ENCODE data around the gene TBX10. TPM values are rescaled to one million over a fixed set of nuclear protein-coding genes. Genes with fewer than 3 reads are reported as not detected.
A peak's percentile ranks its signal among the peaks of the same experiment; 100 is the strongest.
"Not testable (repeated sequence)": the region's sequence is repeated elsewhere in the genome, so short reads cannot be mapped to it uniquely, and the experiment has no call there.

TBX10 gene
- total and polyA plus RNA-seq, 7 experiments from 2014 or later: not detected

GRCh38 chr11:67621928-67622327 is 17.6 kb downstream of the TBX10 start:
- intact Hi-C loops (cut with micrococcal nuclease); H3K36me3 ChIP-seq (ENCODE audit: control insufficient read depth in 2 of 3, insufficient read depth in 3 of 3, low read length in 3 of 3): not testable (repeated sequence)

GRCh38 chr11:67620621-67621020 is 18.9 kb downstream of the TBX10 start:
- CTCF ChIA-PET: not testable (repeated sequence)
- POLR2A ChIA-PET: interaction anchor here (0.6 kb wide), 1 partner anchor 11 kb away, joined by 3 read pairs; no protein-coding TSS in a partner anchor
- H3K27ac Mint-ChIP-seq: peak overlapping the region in 1 of 9 donors; percentile 41

More at GRCh38 chr11:67621928-67622327, 17.6 kb downstream of the TBX10 start:
- H3K27ac ChIP-seq (ENCODE audit: low read depth, low read length); H3K4me1 ChIP-seq (ENCODE audit: control insufficient read depth in 2 of 2, insufficient read depth in 2 of 2, low read length in 2 of 2); H3K9me3 ChIP-seq (ENCODE audit: control insufficient read depth in 2 of 3, low read length in 3 of 3); H3K27me3 Mint-ChIP-seq; ATAC-seq; CTCF ChIA-PET; DNase-seq; H3K36me3 Mint-ChIP-seq; H3K27ac Mint-ChIP-seq; H3K27me3 ChIP-seq (ENCODE audit: control insufficient read depth in 2 of 2, insufficient read depth in 2 of 2, low read length in 2 of 2); H3K9me3 Mint-ChIP-seq; H3K4me3 Mint-ChIP-seq; H3K4me3 ChIP-seq (ENCODE audit: low read length): not testable (repeated sequence)
- POLR2A ChIA-PET: interaction anchor here (0.6 kb wide), 1 partner anchor 416 kb away, joined by 3 read pairs; no protein-coding TSS in a partner anchor
- H3K4me1 Mint-ChIP-seq: peaks cover 7 to 17% (median 12%) of the 10 kb centered on the region in 7 donors

GRCh38 chr11:67619683-67620618 is 19.6 kb downstream of the TBX10 start:
- H3K27me3 ChIP-seq (ENCODE audit: control insufficient read depth in 2 of 2, insufficient read depth in 2 of 2, low read length in 2 of 2); H3K4me3 ChIP-seq (ENCODE audit: low read length); intact Hi-C loops (cut with micrococcal nuclease); DNase-seq; H3K27ac ChIP-seq (ENCODE audit: low read depth, low read length); H3K4me3 Mint-ChIP-seq; H3K9me3 ChIP-seq (ENCODE audit: control insufficient read depth in 2 of 3, low read length in 3 of 3); H3K9me3 Mint-ChIP-seq; H3K27me3 Mint-ChIP-seq; H3K4me1 ChIP-seq (ENCODE audit: control insufficient read depth in 2 of 2, insufficient read depth in 2 of 2, low read length in 2 of 2); ATAC-seq; H3K27ac Mint-ChIP-seq; POLR2A ChIA-PET; H3K36me3 ChIP-seq (ENCODE audit: control insufficient read depth in 2 of 3, insufficient read depth in 3 of 3, low read length in 3 of 3); H3K36me3 Mint-ChIP-seq: not testable (repeated sequence)
- peaks cover 12 to 26% (median 14%) of the 10 kb centered on the region in 7 donors for H3K4me1 Mint-ChIP-seq
- CTCF ChIA-PET: interaction anchor here (0.7 kb wide), 1 partner anchor 15 kb away, joined by 3 read pairs; no protein-coding TSS in a partner anchor

More at GRCh38 chr11:67620621-67621020, 18.9 kb downstream of the TBX10 start:
- intact Hi-C loops (cut with micrococcal nuclease); H3K9me3 ChIP-seq (ENCODE audit: control insufficient read depth in 2 of 3, low read length in 3 of 3); H3K27me3 ChIP-seq (ENCODE audit: control insufficient read depth in 2 of 2, insufficient read depth in 2 of 2, low read length in 2 of 2); H3K4me3 ChIP-seq (ENCODE audit: low read length); DNase-seq; H3K36me3 ChIP-seq (ENCODE audit: control insufficient read depth in 2 of 3, insufficient read depth in 3 of 3, low read length in 3 of 3); H3K27ac ChIP-seq (ENCODE audit: low read depth, low read length); H3K27me3 Mint-ChIP-seq; H3K9me3 Mint-ChIP-seq; H3K4me3 Mint-ChIP-seq; H3K36me3 Mint-ChIP-seq; ATAC-seq; H3K4me1 ChIP-seq (ENCODE audit: control insufficient read depth in 2 of 2, insufficient read depth in 2 of 2, low read length in 2 of 2): not testable (repeated sequence)
- H3K4me1 Mint-ChIP-seq: peaks cover 12 to 25% (median 17%) of the 10 kb centered on the region in 7 donors

GRCh38 chr11:67618901-67619659 is 20.5 kb downstream of the TBX10 start:
- peaks cover 17 to 34% (median 21%) of the 10 kb centered on the region in 7 donors for H3K4me1 Mint-ChIP-seq
- H3K4me3 Mint-ChIP-seq; H3K4me3 ChIP-seq (ENCODE audit: low read length); CTCF ChIA-PET; H3K27ac ChIP-seq (ENCODE audit: low read depth, low read length); H3K9me3 ChIP-seq (ENCODE audit: control insufficient read depth in 2 of 3, low read length in 3 of 3); DNase-seq; ATAC-seq; H3K36me3 Mint-ChIP-seq; H3K27me3 Mint-ChIP-seq; H3K9me3 Mint-ChIP-seq; H3K27ac Mint-ChIP-seq; H3K27me3 ChIP-seq (ENCODE audit: control insufficient read depth in 2 of 2, insufficient read depth in 2 of 2, low read length in 2 of 2); H3K36me3 ChIP-seq (ENCODE audit: control insufficient read depth in 2 of 3, insufficient read depth in 3 of 3, low read length in 3 of 3); intact Hi-C loops (cut with micrococcal nuclease): not testable (repeated sequence)
- POLR2A ChIA-PET: interaction anchor here (1.2 kb wide), 1 partner anchor 9 kb away, joined by 3 read pairs; no protein-coding TSS in a partner anchor
- H3K4me1 ChIP-seq (ENCODE audit: control insufficient read depth in 2 of 2, insufficient read depth in 2 of 2, low read length in 2 of 2): peaks cover 16 to 18% of the 10 kb centered on the region in 2 donors

GRCh38 chr11:67617243-67617953 is 22.2 kb downstream of the TBX10 start:
- H3K9me3 Mint-ChIP-seq: peaks cover 0 to 1% (median 0%) of the 10 kb centered on the region in 11 donors
- no peak overlapping the region for H3K4me3 ChIP-seq (ENCODE audit: low read length)
- no peak overlapping the region for H3K27ac ChIP-seq (ENCODE audit: low read depth, low read length)
- ATAC-seq (no peak), DNase-seq (no peak)
- no peaks in the 10 kb centered on the region for H3K27me3 ChIP-seq (ENCODE audit: control insufficient read depth in 2 of 2, insufficient read depth in 2 of 2, low read length in 2 of 2)
- H3K9me3 ChIP-seq (ENCODE audit: control insufficient read depth in 2 of 3, low read length in 3 of 3): no peaks in the 10 kb centered on the region
- H3K4me1 ChIP-seq (ENCODE audit: control insufficient read depth in 2 of 2, insufficient read depth in 2 of 2, low read length in 2 of 2): peaks cover 25 to 26% of the 10 kb centered on the region in 2 donors
- ChIA-PET POLR2A (interaction anchor here (0.7 kb wide), 2 partner anchors 103 to 229 kb away, joined by 3 read pairs; no protein-coding TSS in a partner anchor), CTCF (interaction anchor here (0.6 to 1.0 kb wide), 2 partner anchors 10 to 12 kb away, joined by 3 to 4 read pairs; partner anchors contain the start of gene NUDT8)
- peaks cover 0 to 9% (median 0%) of the 10 kb centered on the region in 5 donors for H3K27me3 Mint-ChIP-seq
- intact Hi-C loops (cut with micrococcal nuclease): no loop called here
- peaks cover 0 to 7% (median 0%) of the 10 kb centered on the region in 5 donors for H3K36me3 Mint-ChIP-seq
- H3K36me3 ChIP-seq (ENCODE audit: control insufficient read depth in 2 of 3, insufficient read depth in 3 of 3, low read length in 3 of 3): peaks cover 0 to 6% (median 0%) of the 10 kb centered on the region in 3 experiments
- H3K4me1 Mint-ChIP-seq: peaks cover 21 to 46% (median 31%) of the 10 kb centered on the region in 7 donors
- H3K4me3 Mint-ChIP-seq: peak overlapping the region in 9 of 10 donors; percentile 7 to 80 (median 69)
- H3K27ac Mint-ChIP-seq: peak overlapping the region in 7 of 9 donors; percentile 10 to 77 (median 65)
